GM13977 (cell line): ENCODE data around the gene NFKB1.
A peak's percentile ranks its signal among the peaks of the same experiment; 100 is the strongest.

Experiments
- DNase-seq: peaks from one replicate; pipeline ENCODE4 v3.0.0; 2012; ENCODE audit warnings: low spot score
- CTCF ChIP-seq: IDR thresholded peaks from 2 replicates; pipeline ENCODE4 v1.5.1; 2012; ENCODE audit warnings: mild to moderate bottlenecking, control low read depth; ENCODE audit not compliant: insufficient read depth; ENCODE audit errors: extremely low read depth, missing control alignments
- in situ Hi-C: fragments of 300-500 bp; cut with MboI; formaldehyde crosslinking; loops from one replicate; pipeline ENCODE4 v1.12.0; 2022; ENCODE audit warnings: low sequenced_read_pairs, low pct_unique_long_range_greater_than_20kb, mixed read lengths, inconsistent platforms; ENCODE audit not compliant: unreplicated experiment

The NFKB1 gene

GRCh38 chr4:102608190-102608589 is 107.0 kb downstream of the NFKB1 start:
- TF ChIP-seq CTCF = no peak
- DNase-seq = no peak
- in situ Hi-C loops = no loop called here

- peak; percentile 29 for DNase-seq
- in situ Hi-C loops = loop anchor here (10.0 kb wide), 1 partner anchor 415 kb away; no protein-coding TSS in a partner anchor
- TF ChIP-seq CTCF = peak; percentile 53
Measured at GRCh38 chr4:102610007-102610406, 108.8 kb downstream of the NFKB1 start.

GRCh38 chr4:102610476-102610875 is 109.3 kb downstream of the NFKB1 start:
- DNase-seq = no peak
- TF ChIP-seq CTCF = no peak
- in situ Hi-C loops = loop anchor here (10.0 kb wide), 1 partner anchor 414 kb away; no protein-coding TSS in a partner anchor

- in situ Hi-C loops = loop anchor here (10.0 kb wide), 1 partner anchor 413 kb away; no protein-coding TSS in a partner anchor
- no peak for TF ChIP-seq CTCF
- DNase-seq = no peak
Measured at GRCh38 chr4:102612210-102612609, 111.1 kb downstream of the NFKB1 start.

GRCh38 chr4:102612824-102613366 is 111.7 kb downstream of the NFKB1 start:
- in situ Hi-C loops = loop anchor here (10.0 kb wide), 1 partner anchor 412 kb away; no protein-coding TSS in a partner anchor
- DNase-seq = no peak
- TF ChIP-seq CTCF = no peak

- in situ Hi-C loops = loop anchor here (10.0 kb wide), 1 partner anchor 410 kb away; no protein-coding TSS in a partner anchor
- DNase-seq = no peak
- no peak for TF ChIP-seq CTCF
Measured at GRCh38 chr4:102614801-102615200, 113.6 kb downstream of the NFKB1 start.
